ENCODE measurements around the gene OGN.
"Not testable (repeated sequence)": the region's sequence is repeated elsewhere in the genome, so short reads cannot be mapped to it uniquely, and the experiment has no call there.

OGN gene

DNA sequence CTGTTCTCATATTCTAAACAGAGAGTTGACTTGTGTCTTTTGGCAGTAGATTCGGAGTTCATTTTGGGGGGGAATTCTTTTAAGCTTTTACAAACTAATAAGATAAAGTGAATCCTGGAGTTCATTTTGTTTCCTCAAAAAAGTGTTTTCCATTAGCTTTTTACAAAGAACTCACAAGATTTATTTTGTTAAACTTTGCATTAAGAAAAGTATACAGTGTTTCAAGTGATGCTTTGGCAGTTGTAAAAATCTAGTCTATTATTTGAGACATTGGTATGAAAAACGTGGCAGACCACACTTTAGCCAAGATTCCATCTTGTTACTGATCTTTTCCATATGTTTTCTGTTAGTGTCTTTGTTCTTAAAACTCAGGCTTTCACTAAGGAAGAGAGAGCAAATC lies 21.1 kb upstream of the OGN start:
- Histone ChIP-seq H3K4me1 (ENCODE audit: control insufficient read depth, low read depth, low read length) (no peaks in the 10 kb centered on the region), H3K4me3 (ENCODE audit: low read length) (no peak overlapping the region), H3K9me3 (ENCODE audit: control insufficient read depth, low read depth, low read length) (no peaks in the 10 kb centered on the region), H3K27ac (ENCODE audit: low read length) (no peak overlapping the region), H3K36me3 (ENCODE audit: control insufficient read depth, low read depth, low read length) (no peaks in the 10 kb centered on the region), H3K27me3 (ENCODE audit: control insufficient read depth, insufficient read depth, low read length) (no peaks in the 10 kb centered on the region), H3K9ac (ENCODE audit: low read length) (no peak overlapping the region)

DNA sequence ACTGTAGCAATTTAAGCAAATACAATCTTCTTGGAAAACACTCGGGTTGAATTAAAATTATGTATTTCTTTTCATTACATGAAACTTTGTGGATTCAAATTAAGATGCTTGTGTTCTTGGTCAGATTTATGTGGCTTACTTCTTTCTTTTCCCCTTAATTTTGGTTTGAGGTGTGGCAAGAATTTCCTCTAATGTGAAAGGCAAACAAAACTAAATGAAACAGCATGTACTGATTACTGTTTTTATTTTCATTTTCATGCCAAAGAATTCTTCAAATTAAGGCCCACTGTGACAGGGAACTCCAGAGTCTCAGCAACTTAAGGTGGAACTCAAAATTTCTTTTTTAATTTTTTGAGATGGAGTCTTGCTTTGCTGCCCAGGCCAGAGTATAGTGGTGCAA lies 20.0 kb upstream of the OGN start, which contains the start of gene OMD:
Gene OMD, minus strand, starts transcription at position 132 of the 400 bp plus-strand sequence. CDS start 6,913 bp downstream, outside the sequence.
- no peaks in the 10 kb centered on the region for H3K36me3 ChIP-seq (ENCODE audit: control insufficient read depth, low read depth, low read length)
- H3K9me3 ChIP-seq (ENCODE audit: control insufficient read depth, low read depth, low read length): no peaks in the 10 kb centered on the region
- no peak within 1 kb of the TSS for H3K4me3 ChIP-seq (ENCODE audit: low read length)
- H3K27ac ChIP-seq (ENCODE audit: low read length): no peak within 1 kb of the TSS
- H3K9ac ChIP-seq (ENCODE audit: low read length): no peak within 1 kb of the TSS
- H3K27me3 ChIP-seq (ENCODE audit: control insufficient read depth, insufficient read depth, low read length): no peaks in the 10 kb centered on the region
- H3K4me1 ChIP-seq (ENCODE audit: control insufficient read depth, low read depth, low read length): no peaks in the 10 kb centered on the region

DNA sequence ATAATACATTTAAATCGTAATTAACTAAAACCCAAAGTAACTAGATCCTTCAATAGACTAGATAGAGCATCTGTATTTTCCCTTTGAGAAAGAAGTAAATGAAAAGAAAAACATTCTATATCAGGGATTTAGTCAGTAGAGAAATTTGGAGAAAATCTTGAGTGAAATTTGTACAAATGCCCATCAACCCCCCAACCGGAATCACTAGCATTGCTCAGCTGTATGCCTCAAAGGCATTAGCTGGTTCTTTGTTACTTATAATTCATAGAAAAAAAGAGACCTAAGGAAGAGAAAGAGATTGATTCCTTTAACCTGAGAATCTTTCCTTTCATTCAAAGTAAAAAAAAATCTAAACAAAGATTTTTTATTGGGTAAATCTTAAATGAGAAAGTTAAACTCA lies 19.2 kb upstream of the OGN start:
- Histone ChIP-seq H3K27ac (ENCODE audit: low read length) (no peak overlapping the region), H3K4me3 (ENCODE audit: low read length) (no peak overlapping the region), H3K9me3 (ENCODE audit: control insufficient read depth, low read depth, low read length) (no peaks in the 10 kb centered on the region), H3K27me3 (ENCODE audit: control insufficient read depth, insufficient read depth, low read length) (no peaks in the 10 kb centered on the region), H3K4me1 (ENCODE audit: control insufficient read depth, low read depth, low read length) (no peaks in the 10 kb centered on the region), H3K9ac (ENCODE audit: low read length) (no peak overlapping the region), H3K36me3 (ENCODE audit: control insufficient read depth, low read depth, low read length) (no peaks in the 10 kb centered on the region)

DNA sequence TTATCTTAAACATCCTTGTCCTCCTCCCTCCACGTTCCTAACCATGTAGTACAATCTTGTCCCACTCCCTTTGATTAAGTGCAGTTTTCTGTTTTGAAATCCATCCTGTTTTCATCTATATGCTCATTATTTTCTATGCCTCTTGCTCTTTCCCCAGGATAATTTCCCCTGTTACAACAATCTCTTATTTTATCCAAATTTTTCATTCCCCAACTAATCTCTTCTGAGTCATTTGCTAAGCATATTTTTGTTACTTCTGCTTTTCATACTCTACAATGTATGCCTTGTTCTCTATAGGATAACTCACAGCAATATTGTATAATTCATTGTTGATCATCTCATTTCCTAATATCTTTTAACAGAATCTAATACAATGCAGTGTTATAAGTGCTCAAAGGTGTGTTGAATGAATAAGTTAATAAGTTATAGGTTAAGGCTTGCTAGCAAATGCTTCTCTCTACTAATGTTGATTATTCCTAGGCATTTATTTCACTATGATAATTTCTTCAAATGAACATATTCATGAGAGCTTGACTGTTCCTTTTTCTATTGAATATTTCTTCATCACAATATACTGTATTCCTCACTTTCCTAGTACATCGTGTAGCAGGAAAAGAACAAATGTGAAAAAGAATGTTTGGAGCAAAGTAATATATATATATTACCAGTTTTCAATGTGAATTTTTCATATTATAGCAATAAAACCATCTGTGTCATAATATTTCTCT lies 18.4 kb upstream of the OGN start:
- H3K9me3 ChIP-seq (ENCODE audit: control insufficient read depth, low read depth, low read length): no peaks in the 10 kb centered on the region
- no peaks in the 10 kb centered on the region for H3K36me3 ChIP-seq (ENCODE audit: control insufficient read depth, low read depth, low read length)
- H3K4me1 ChIP-seq (ENCODE audit: control insufficient read depth, low read depth, low read length): no peaks in the 10 kb centered on the region
- no peak overlapping the region for H3K9ac ChIP-seq (ENCODE audit: low read length)
- H3K27me3 ChIP-seq (ENCODE audit: control insufficient read depth, insufficient read depth, low read length): no peaks in the 10 kb centered on the region
- H3K27ac ChIP-seq (ENCODE audit: low read length): no peak overlapping the region
- H3K4me3 ChIP-seq (ENCODE audit: low read length): no peak overlapping the region

DNA sequence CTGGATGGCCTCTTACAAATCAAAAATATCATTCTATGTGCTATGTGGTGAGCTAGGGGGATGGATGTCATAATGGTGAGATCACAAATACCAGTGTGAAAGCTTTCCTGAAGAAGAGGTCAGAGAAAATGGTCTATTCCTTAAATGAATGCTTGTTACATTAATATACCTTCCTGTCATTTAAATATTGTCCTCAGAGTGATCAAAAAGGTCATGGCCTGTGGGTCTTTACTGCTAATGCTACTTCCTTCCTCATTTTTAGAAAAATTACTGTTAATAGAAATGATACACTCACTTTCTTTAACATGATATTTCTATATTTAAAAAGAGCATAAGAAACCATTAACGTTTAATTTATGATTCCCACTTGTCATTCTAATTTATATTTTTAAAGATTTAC lies 10.2 kb upstream of the OGN start:
- no peak overlapping the region for H3K4me3 ChIP-seq (ENCODE audit: low read length)
- no peak overlapping the region for H3K27ac ChIP-seq (ENCODE audit: low read length)
- no peaks in the 10 kb centered on the region for H3K36me3 ChIP-seq (ENCODE audit: control insufficient read depth, low read depth, low read length)
- H3K9me3 ChIP-seq (ENCODE audit: control insufficient read depth, low read depth, low read length): no peaks in the 10 kb centered on the region
- H3K9ac ChIP-seq (ENCODE audit: low read length): no peak overlapping the region
- H3K27me3 ChIP-seq (ENCODE audit: control insufficient read depth, insufficient read depth, low read length): no peaks in the 10 kb centered on the region
- no peaks in the 10 kb centered on the region for H3K4me1 ChIP-seq (ENCODE audit: control insufficient read depth, low read depth, low read length)

DNA sequence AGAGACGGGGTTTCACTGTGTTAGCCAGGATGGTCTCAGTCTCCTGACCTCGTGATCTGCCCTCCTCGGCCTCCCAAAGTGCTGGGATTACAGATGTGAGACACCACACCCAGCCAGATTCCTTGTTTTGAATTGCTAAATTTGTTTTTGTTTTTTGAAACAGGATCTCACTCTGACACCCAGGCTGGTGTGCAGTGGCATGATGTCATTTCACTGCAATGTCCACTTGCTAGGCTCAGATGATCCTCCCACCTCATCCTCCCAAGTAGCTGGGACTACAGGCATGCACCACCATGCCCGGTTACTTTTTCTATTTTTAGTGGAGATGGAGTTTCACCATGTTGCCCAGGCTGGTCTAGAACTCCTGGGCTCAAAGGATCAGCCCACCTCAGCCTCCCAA lies 6.8 kb upstream of the OGN start:
- not testable (repeated sequence) for H3K9me3 ChIP-seq (ENCODE audit: control insufficient read depth, low read depth, low read length); H3K4me1 ChIP-seq (ENCODE audit: control insufficient read depth, low read depth, low read length); H3K9ac ChIP-seq (ENCODE audit: low read length); H3K36me3 ChIP-seq (ENCODE audit: control insufficient read depth, low read depth, low read length); H3K27me3 ChIP-seq (ENCODE audit: control insufficient read depth, insufficient read depth, low read length); H3K4me3 ChIP-seq (ENCODE audit: low read length); H3K27ac ChIP-seq (ENCODE audit: low read length)

DNA sequence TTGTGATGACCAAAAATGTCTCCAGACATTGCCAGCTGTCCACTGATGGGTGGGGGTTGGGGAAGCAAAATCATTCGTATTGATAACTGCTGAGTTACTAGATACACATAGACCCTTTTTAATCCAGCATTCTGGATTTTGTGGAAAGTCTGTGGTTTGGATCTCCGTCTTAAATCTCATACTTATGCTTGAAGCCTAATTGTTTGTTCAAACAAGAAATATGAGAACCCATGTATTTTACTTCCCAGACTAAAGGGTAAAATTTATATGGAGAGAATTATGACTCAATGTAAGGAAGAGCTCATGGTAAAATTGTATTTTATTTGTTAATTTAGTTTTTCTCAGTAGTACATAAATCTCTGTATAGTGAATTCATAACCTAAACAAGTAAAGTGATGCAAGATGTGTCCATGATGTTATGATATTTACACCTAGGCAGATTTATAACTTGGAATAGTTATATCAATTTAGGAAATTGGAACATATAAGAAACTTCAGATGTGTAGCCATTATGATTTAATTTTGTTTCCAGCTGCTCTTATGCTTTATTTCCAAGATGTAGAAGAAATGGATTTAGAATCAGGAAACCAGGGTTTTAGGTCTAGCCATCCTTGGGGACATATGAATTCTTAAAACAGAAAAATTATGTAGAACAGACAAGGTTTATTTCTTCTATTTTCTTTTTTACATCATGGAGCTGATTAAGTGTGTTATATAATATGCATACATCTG lies 4.5 kb upstream of the OGN start:
- H3K27me3 ChIP-seq (ENCODE audit: control insufficient read depth, insufficient read depth, low read length): no peaks in the 10 kb centered on the region
- H3K9me3 ChIP-seq (ENCODE audit: control insufficient read depth, low read depth, low read length): no peaks in the 10 kb centered on the region
- no peak overlapping the region for H3K27ac ChIP-seq (ENCODE audit: low read length)
- no peaks in the 10 kb centered on the region for H3K36me3 ChIP-seq (ENCODE audit: control insufficient read depth, low read depth, low read length)
- no peak overlapping the region for H3K9ac ChIP-seq (ENCODE audit: low read length)
- no peaks in the 10 kb centered on the region for H3K4me1 ChIP-seq (ENCODE audit: control insufficient read depth, low read depth, low read length)
- no peak overlapping the region for H3K4me3 ChIP-seq (ENCODE audit: low read length)

DNA sequence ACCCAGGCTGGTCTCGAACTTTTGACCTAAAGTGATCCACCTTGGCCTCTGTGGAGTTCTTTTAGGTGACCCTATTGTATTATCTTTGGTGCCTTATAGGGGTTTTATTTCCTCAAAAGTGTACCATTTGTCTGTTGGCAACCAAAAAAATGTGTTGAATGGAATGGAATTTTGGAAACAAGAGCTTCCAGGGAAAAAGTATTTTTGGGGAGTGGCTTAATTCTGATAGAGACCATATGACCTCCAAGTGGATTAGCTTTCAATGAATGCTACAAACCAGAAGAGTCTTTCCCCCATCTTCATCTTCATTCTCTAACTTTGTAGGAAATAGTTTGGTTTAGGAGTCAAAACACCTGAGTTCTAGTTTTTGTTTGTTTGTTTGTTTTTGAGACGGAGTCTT lies 3.4 kb upstream of the OGN start:
- no peaks in the 10 kb centered on the region for H3K9me3 ChIP-seq (ENCODE audit: control insufficient read depth, low read depth, low read length)

DNA sequence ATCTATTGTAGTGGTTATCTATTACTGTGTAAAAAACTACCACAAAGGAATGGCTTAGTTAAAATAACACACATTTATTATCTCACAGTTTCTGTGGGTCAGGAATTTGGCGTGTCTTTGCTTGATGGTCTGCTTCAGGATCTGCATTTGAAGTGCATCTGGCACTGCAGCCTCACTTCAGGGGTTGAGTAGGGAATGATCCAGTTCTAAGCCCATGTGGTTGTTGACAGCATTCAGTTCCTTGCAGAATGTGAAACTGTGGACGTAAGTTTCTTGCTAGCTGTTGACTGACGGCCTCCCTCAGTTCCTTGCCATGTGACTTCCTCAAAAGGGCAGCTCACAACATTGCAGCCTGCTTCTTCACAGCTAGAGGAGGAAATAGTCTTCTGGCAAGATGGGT lies 2.1 kb upstream of the OGN start:
- no peaks in the 10 kb centered on the region for H3K27me3 ChIP-seq (ENCODE audit: control insufficient read depth, insufficient read depth, low read length)
- no peaks in the 10 kb centered on the region for H3K9me3 ChIP-seq (ENCODE audit: control insufficient read depth, low read depth, low read length)
- no peak overlapping the region for H3K27ac ChIP-seq (ENCODE audit: low read length)
- no peaks in the 10 kb centered on the region for H3K4me1 ChIP-seq (ENCODE audit: control insufficient read depth, low read depth, low read length)
- H3K9ac ChIP-seq (ENCODE audit: low read length): no peak overlapping the region
- H3K36me3 ChIP-seq (ENCODE audit: control insufficient read depth, low read depth, low read length): no peaks in the 10 kb centered on the region
- no peak overlapping the region for H3K4me3 ChIP-seq (ENCODE audit: low read length)

More for the DNA sequence above, 3.4 kb upstream of the OGN start:
- Histone ChIP-seq H3K4me3 (ENCODE audit: low read length) (no peak overlapping the region), H3K27me3 (ENCODE audit: control insufficient read depth, insufficient read depth, low read length) (no peaks in the 10 kb centered on the region), H3K36me3 (ENCODE audit: control insufficient read depth, low read depth, low read length) (no peaks in the 10 kb centered on the region), H3K27ac (ENCODE audit: low read length) (no peak overlapping the region), H3K4me1 (ENCODE audit: control insufficient read depth, low read depth, low read length) (no peaks in the 10 kb centered on the region), H3K9ac (ENCODE audit: low read length) (no peak overlapping the region)

DNA sequence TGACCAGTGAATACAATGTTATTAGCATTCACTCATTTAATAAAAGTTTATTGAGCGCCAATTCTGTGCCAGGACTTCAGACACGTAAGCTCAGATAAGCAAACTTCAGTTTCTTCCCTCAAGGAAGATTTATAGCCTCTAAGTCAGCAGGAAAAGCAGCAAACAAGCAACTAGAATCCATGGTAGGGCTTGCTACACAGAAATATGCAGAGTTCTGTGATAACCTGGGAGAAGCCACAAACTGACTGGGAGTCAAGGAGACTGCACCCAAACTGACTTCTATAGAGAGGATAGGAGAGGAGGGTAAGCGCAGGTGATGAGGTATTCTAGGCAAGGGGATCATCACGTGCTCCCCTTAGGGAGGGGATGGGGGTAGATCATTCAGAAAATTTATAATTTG lies 1.4 kb upstream of the OGN start:
- no peak overlapping the region for H3K9ac ChIP-seq (ENCODE audit: low read length)
- H3K9me3 ChIP-seq (ENCODE audit: control insufficient read depth, low read depth, low read length): no peaks in the 10 kb centered on the region
- H3K4me1 ChIP-seq (ENCODE audit: control insufficient read depth, low read depth, low read length): no peaks in the 10 kb centered on the region
- H3K27ac ChIP-seq (ENCODE audit: low read length): no peak overlapping the region
- no peaks in the 10 kb centered on the region for H3K27me3 ChIP-seq (ENCODE audit: control insufficient read depth, insufficient read depth, low read length)
- H3K4me3 ChIP-seq (ENCODE audit: low read length): no peak overlapping the region
- H3K36me3 ChIP-seq (ENCODE audit: control insufficient read depth, low read depth, low read length): no peaks in the 10 kb centered on the region

DNA sequence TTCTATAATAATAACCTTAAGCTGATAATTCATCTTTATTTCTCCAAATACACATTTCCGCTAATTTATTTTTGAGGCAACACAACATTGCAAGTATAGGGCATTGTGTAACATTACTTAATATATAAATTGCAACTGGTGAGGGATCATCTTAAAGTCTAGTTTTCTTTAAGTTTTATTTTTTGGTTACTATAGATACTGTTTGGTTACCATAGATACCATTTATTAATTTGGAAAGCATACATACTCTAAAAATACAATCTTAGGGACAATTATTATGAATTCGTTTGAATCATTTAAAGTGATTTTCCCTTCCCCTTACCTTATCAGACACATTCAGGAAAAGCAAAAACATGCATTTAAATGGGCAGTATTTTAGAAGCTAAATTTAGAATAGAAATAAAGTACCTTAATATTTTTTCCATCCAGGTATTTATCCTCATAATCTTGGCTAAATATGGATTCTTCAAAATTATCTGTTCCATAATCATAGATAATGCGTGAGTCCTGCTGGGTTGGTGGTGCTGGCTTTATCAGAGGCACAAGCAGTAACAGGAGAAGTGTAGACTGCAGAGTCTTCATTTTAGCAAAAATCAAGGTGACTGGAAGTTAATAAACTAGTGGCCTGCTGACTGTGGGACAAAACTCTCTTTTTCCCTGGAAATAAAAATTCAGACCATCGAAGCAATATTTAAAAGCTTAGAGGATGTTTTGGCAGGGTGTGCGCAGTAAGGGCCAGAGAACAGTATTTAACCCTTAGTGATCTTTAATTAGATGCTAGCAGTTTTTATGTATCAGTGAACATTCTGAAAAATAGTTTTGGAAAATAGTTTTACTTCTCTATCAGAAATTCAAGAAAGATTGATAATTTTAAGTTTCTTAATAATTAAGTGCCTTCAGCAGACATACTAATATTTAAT lies 1.3 kb downstream of the OGN start:
- Histone ChIP-seq H3K4me1 (ENCODE audit: control insufficient read depth, low read depth, low read length) (no peaks in the 10 kb centered on the region), H3K27me3 (ENCODE audit: control insufficient read depth, insufficient read depth, low read length) (no peaks in the 10 kb centered on the region), H3K9ac (ENCODE audit: low read length) (no peak overlapping the region), H3K4me3 (ENCODE audit: low read length) (no peak overlapping the region), H3K36me3 (ENCODE audit: control insufficient read depth, low read depth, low read length) (no peaks in the 10 kb centered on the region), H3K9me3 (ENCODE audit: control insufficient read depth, low read depth, low read length) (no peaks in the 10 kb centered on the region), H3K27ac (ENCODE audit: low read length) (no peak overlapping the region)
